ENCODE results near the gene ATF3. TPM values are rescaled to one million over a fixed set of nuclear protein-coding genes. Genes with fewer than 3 reads are reported as not detected.

The ATF3 gene
- total RNA-seq, 4 donors from 2014 or later: 1.8 to 42.6 (median 24.4) TPM

GRCh38 chr1:212640223-212640878, 31.8 kb downstream of the ATF3 start:
- Histone ChIP-seq H3K4me1 (no peaks in the 10 kb centered on the region), H3K4me3 (no peak overlapping the region), H3K9me3 (no peaks in the 10 kb centered on the region), H3K27ac (no peak overlapping the region), H3K27me3 (no peaks in the 10 kb centered on the region), H3K36me3 (no peaks in the 10 kb centered on the region)
- TF ChIP-seq POLR2A (IDR thresholded peaks at IDR 0.05): no peak
- TF ChIP-seq, protein P1, sequence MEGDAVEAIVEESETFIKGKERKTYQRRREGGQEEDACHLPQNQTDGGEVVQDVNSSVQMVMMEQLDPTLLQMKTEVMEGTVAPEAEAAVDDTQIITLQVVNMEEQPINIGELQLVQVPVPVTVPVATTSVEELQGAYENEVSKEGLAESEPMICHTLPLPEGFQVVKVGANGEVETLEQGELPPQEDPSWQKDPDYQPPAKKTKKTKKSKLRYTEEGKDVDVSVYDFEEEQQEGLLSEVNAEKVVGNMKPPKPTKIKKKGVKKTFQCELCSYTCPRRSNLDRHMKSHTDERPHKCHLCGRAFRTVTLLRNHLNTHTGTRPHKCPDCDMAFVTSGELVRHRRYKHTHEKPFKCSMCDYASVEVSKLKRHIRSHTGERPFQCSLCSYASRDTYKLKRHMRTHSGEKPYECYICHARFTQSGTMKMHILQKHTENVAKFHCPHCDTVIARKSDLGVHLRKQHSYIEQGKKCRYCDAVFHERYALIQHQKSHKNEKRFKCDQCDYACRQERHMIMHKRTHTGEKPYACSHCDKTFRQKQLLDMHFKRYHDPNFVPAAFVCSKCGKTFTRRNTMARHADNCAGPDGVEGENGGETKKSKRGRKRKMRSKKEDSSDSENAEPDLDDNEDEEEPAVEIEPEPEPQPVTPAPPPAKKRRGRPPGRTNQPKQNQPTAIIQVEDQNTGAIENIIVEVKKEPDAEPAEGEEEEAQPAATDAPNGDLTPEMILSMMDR (IDR thresholded peaks at IDR 0.05): no peak
- DNase-seq: no peak
- intact Hi-C loops (cut with DNase I; ENCODE audit: low total_unique reads): no loop called here

DNA sequence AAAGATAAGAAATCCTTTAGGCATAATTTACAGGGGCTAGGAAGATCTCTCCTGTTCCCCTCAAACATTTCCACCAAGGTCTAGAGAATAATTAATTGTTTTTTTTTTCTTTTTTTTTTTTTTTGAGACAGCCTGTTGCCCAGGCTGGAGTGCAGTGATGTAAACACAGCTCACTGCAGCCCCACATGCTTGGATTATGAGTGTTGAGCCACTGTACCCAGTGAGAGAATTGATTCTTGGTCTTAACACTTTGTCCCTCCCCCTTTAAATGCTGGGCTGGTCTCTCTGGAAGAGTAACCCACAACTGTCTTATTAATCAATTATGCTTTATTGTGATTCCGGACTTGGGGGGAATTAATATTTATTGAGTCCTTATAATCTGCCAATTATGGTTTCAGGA, 33.4 kb downstream of the ATF3 start:
- Histone ChIP-seq H3K4me3 (no peak overlapping the region), H3K27ac (no peak overlapping the region), H3K27me3 (no peaks in the 10 kb centered on the region), H3K9me3 (no peaks in the 10 kb centered on the region), H3K4me1 (no peaks in the 10 kb centered on the region), H3K36me3 (no peaks in the 10 kb centered on the region)
- TF ChIP-seq, protein P1 (IDR thresholded peaks at IDR 0.05): no peak
- no peak for TF ChIP-seq POLR2A (IDR thresholded peaks at IDR 0.05)
- no peak for DNase-seq
- intact Hi-C loops (cut with DNase I; ENCODE audit: low total_unique reads): no loop called here

- Histone ChIP-seq H3K4me1 (no peaks in the 10 kb centered on the region), H3K27me3 (no peaks in the 10 kb centered on the region), H3K9me3 (no peaks in the 10 kb centered on the region), H3K27ac (no peak overlapping the region), H3K4me3 (no peak overlapping the region), H3K36me3 (no peaks in the 10 kb centered on the region)
- DNase-seq: no peak
- no peak for TF ChIP-seq POLR2A (IDR thresholded peaks at IDR 0.05)
- TF ChIP-seq, protein P1 (IDR thresholded peaks at IDR 0.05): no peak
- intact Hi-C loops (cut with DNase I; ENCODE audit: low total_unique reads): no loop called here
Measured at GRCh38 chr1:212643877-212644276, 35.3 kb downstream of the ATF3 start.

- H3K27ac ChIP-seq: no peak overlapping the region
- no peaks in the 10 kb centered on the region for H3K36me3 ChIP-seq
- TF ChIP-seq, protein P1 (IDR thresholded peaks at IDR 0.05): no peak
- no peak for TF ChIP-seq POLR2A (IDR thresholded peaks at IDR 0.05)
- intact Hi-C loops (cut with DNase I; ENCODE audit: low total_unique reads): no loop called here
- H3K9me3 ChIP-seq: no peaks in the 10 kb centered on the region
- no peaks in the 10 kb centered on the region for H3K4me1 ChIP-seq
- no peaks in the 10 kb centered on the region for H3K27me3 ChIP-seq
- H3K4me3 ChIP-seq: no peak overlapping the region
- DNase-seq: no peak
Measured at GRCh38 chr1:212644866-212645545, 36.4 kb downstream of the ATF3 start.

Measured in uterus (tissue), 4 donors.